Smooth muscle cell (in vitro differentiated cells): ENCODE data around the gene NFATC3. TPM values are rescaled to one million over a fixed set of nuclear protein-coding genes. Genes with fewer than 3 reads are reported as not detected.
A peak's percentile ranks its signal among the peaks of the same experiment; 100 is the strongest.

Source experiments
- DNase-seq: peaks from one replicate; lab custom pipeline; 2025; ENCODE audit not compliant: unreplicated experiment; lab: John Stamatoyannopoulos, UW
- H2AFZ ChIP-seq: fragments of 200-600 bp; sonication (generic); 2 replicates; pipeline ENCODE4 v1.6.0; 2016; ENCODE audit warnings: antibody characterized with exemption, low read depth, mild to moderate bottlenecking
- H3F3A ChIP-seq: fragments of 200-600 bp; sonication (generic); 2 replicates; pipeline ENCODE4 v1.6.0; 2017; ENCODE audit warnings: antibody characterized with exemption, low read depth
- H3K27ac ChIP-seq: fragments of 200-600 bp; sonication (generic); 2 replicates; pipeline ENCODE4 v1.5.1; 2016; ENCODE audit warnings: low read depth, mild to moderate bottlenecking
- H3K27me3 ChIP-seq: fragments of 200-600 bp; sonication (generic); 2 replicates; pipeline ENCODE4 v1.6.1; 2016; ENCODE audit warnings: low read depth, mild to moderate bottlenecking
- H3K36me3 ChIP-seq: fragments of 200-600 bp; sonication (generic); 2 replicates; pipeline ENCODE4 v1.5.1; 2016; ENCODE audit warnings: low read depth
- H3K4me1 ChIP-seq: fragments of 200-600 bp; sonication (generic); 2 replicates; pipeline ENCODE4 v1.5.1; 2016; ENCODE audit warnings: low read depth
- H3K4me2 ChIP-seq: fragments of 200-600 bp; sonication (generic); 2 replicates; pipeline ENCODE4 v1.6.0; 2016; ENCODE audit warnings: mild to moderate bottlenecking
- H3K4me3 ChIP-seq: fragments of 200-600 bp; sonication (generic); 2 replicates; pipeline ENCODE4 v1.5.1; 2016; ENCODE audit warnings: mild to moderate bottlenecking
- H3K79me2 ChIP-seq: fragments of 200-600 bp; sonication (generic); 2 replicates; pipeline ENCODE4 v1.6.0; 2016; ENCODE audit warnings: low read depth, mild to moderate bottlenecking
- H3K9ac ChIP-seq: fragments of 200-600 bp; sonication (generic); 2 replicates; pipeline ENCODE4 v1.6.0; 2016; ENCODE audit warnings: low read depth
- H3K9me3 ChIP-seq: fragments of 200-600 bp; sonication (generic); replicated peaks from 2 replicates; pipeline ENCODE4 v1.5.1; 2016; ENCODE audit warnings: low read depth
- H4K20me1 ChIP-seq: fragments of 200-600 bp; sonication (generic); 2 replicates; pipeline ENCODE4 v1.6.0; 2016; ENCODE audit warnings: low read depth
- WGBS: methylation state at CpG from one replicate; pipeline ENCODE4 v1.1.7; 2016; ENCODE audit warnings: low lambda C conversion rate; 5-methylcytosine and 5-hydroxymethylcytosine counted together
- polyA plus RNA-seq: library from polyadenylated mRNA; unstranded; fragments of >200 nt; fragmentation: Nextera tagmentation; extraction: Ambion mirVana; gene quantifications from 2 replicates; pipeline ENCODE4 v1.2.1, GENCODE V29; 2016
- total RNA-seq: library from RNA; depleted of rRNA; stranded (reverse); fragments of >200 nt; gene quantifications from 2 replicates; pipeline ENCODE4 v1.2.3, GENCODE V29; 2014
- TF ChIP-seq, protein P1 (sequence below): fragments of 200-600 bp; sonication (generic); IDR thresholded peaks from 2 replicates; pipeline ENCODE4 v1.5.1; 2017; ENCODE audit warnings: borderline replicate concordance, mild to moderate bottlenecking, antibody characterized with exemption; ENCODE audit not compliant: insufficient read depth, poor library complexity, severe bottlenecking

NFATC3 gene
- total and polyA plus RNA-seq, 2 experiments from 2014 or later, result 14.7 to 30.2 TPM

DNA sequence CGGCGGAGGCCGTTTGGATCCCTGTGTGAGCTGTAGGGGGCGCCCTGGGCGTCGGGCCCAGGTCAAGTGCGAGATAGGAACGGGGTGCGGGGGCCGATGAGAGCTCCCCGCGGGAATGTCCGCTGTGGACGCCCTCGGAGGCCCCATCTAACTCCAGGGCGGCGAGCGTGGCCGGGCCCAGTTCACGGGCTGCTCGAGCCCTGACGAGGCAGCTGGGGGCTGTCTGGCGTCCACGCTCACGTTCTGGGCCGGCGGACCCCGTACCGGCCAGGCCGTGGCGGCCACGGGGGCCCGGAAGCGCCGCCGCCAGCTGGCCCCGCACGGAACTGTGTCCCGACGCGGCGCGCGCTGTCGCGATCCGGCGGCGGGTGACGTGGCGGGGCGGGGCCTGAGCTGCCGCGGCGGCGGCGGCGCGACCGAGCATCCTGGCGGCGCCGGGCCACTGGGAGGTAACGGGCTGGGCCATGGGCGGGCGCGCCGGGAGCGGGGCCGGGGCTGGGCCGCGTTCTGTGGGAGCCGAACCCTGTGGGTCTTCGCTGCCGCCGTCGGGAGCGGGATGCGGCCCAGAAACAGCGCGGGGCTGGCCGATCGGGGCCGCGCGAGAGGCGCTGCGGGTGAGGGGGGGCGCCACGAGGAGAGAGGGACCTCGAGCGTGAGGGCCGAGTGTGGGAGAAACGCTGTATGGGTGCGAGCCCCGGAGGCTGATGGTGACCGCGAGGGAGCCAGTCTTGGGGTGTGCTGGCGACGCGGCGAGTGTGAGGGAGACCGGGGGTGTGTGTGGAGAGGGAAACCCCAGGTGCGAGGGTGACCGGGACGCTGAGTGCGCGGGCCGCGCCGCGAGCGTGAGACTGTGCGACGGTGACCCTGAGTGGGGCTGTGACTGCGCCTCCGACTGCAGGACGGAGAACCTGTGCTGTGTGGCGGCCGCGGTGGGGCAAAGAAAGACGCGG, 179.2 kb downstream of the NFATC3 start, which contains the start of gene SLC7A6:
Gene SLC7A6, plus strand, starts transcription at position 399 of the 950 bp plus-strand sequence. CDS start 10,201 bp downstream, outside the sequence.
- Histone ChIP-seq H3K4me1 (peaks cover 7% of the 10 kb centered on the region), H3K27ac (peak within 1 kb of the TSS; percentile 94), H4K20me1 (peaks cover 28% of the 10 kb centered on the region), H3K36me3 (no peaks in the 10 kb centered on the region), H2AFZ (peak within 1 kb of the TSS; percentile 77), H3K79me2 (peaks cover 38% of the 10 kb centered on the region), H3K4me3 (peak within 1 kb of the TSS; percentile 63), H3K9ac (peak within 1 kb of the TSS; percentile 94), H3K4me2 (peak within 1 kb of the TSS; percentile 91), H3K9me3 (no peaks in the 10 kb centered on the region), H3K27me3 (no peaks in the 10 kb centered on the region), H3F3A (peaks cover 8% of the 10 kb centered on the region)
- peak; percentile 71 for DNase-seq
- WGBS, result 1% methylated on average over 112 of the region's 123 CpGs
- TF ChIP-seq, protein P1, sequence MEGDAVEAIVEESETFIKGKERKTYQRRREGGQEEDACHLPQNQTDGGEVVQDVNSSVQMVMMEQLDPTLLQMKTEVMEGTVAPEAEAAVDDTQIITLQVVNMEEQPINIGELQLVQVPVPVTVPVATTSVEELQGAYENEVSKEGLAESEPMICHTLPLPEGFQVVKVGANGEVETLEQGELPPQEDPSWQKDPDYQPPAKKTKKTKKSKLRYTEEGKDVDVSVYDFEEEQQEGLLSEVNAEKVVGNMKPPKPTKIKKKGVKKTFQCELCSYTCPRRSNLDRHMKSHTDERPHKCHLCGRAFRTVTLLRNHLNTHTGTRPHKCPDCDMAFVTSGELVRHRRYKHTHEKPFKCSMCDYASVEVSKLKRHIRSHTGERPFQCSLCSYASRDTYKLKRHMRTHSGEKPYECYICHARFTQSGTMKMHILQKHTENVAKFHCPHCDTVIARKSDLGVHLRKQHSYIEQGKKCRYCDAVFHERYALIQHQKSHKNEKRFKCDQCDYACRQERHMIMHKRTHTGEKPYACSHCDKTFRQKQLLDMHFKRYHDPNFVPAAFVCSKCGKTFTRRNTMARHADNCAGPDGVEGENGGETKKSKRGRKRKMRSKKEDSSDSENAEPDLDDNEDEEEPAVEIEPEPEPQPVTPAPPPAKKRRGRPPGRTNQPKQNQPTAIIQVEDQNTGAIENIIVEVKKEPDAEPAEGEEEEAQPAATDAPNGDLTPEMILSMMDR, result peak; percentile 66

DNA sequence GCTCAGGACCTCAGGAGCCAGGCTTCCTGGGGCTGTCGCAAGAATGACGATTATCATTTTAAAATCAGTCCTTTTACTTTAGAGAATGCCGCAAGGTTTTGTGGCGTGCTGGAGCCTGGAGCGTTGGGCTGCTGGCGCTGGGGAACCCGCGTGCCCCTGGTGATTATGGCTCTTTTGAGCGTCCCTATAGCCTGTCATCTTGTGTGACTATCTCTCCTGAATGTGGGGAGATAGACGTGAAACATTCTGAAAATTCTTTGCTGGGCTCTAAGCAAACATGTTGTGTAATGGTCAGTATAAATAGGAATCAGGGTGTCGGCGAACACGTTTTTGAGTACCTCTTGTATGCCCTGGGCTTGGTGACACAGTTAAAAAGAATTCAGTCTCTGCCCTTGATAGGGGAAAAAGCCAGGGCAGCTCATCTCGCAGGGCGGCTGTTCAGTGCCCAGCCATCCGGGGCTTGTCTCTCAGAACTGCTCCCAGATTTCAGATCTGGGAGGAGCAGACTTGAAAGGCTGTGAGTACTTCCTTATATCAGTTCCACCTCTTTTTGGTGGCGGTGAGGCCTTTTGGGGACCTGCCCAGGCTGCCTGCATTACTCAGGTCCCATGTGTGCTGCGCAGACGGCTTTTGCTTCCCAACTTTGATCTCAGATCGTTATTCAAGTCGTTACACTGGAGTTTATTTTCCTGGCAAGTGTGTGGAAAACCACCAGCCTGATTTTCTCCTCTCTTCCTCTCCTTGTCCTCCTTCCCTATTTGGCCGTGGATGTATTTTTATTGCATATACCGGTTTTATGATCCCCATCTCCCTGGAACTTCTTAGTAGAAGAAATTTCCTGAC, 180.1 kb downstream of the NFATC3 start:
- H3K4me3 ChIP-seq, result peak overlapping the region; percentile 63
- 5% methylated on average over 23 of the region's 23 CpGs for WGBS
- TF ChIP-seq, protein P1, result no peak
- H3K9me3 ChIP-seq, result no peaks in the 10 kb centered on the region
- no peaks in the 10 kb centered on the region for H3K36me3 ChIP-seq
- peak overlapping the region; percentile 94 for H3K27ac ChIP-seq
- H4K20me1 ChIP-seq, result peaks cover 37% of the 10 kb centered on the region
- peak; percentile 23 for DNase-seq
- peaks cover 8% of the 10 kb centered on the region for H3F3A ChIP-seq
- H3K9ac ChIP-seq, result peak overlapping the region; percentile 94
- no peaks in the 10 kb centered on the region for H3K27me3 ChIP-seq
- peak overlapping the region; percentile 91 for H3K4me2 ChIP-seq
- H3K79me2 ChIP-seq, result peaks cover 47% of the 10 kb centered on the region
- peak overlapping the region; percentile 77 for H2AFZ ChIP-seq
- H3K4me1 ChIP-seq, result peaks cover 7% of the 10 kb centered on the region

DNA sequence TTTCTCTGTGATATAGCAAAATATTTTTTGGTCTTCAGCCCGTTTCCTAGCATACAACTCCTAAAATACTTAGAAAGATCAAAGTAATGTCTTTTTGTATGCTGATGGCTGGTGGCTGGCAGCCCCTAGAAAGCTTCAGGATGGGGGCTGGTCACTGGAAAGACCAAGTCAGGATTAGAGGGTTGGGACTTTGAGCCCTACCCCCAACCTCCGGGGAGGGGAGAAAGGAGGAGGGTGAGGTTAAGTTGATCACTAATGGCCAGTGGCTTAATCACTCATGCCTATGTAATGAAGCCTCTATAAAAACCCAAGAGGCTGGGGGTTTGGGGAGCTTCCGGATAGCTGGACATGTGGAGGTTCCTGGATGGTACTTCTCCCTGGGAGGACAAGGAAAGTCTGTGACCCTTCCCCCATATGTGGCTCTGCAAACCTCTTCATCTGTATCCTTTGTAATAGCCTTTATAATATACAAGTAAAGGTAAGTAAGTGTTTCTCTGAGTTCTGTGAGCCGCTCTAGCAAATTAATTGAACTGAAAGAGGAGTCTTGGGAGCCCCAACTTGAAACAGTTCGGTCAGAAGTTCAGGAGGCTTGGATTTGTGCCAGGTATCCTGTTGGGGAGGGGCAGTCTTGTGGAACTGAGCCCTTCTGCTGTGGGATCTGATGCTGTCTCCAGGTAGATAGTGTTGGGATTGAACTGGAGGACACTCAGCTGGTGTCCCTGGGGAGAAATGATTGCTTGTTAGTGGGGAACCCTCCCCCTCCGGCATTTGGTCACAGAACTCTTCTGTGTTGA, 182.6 kb downstream of the NFATC3 start:
- DNase-seq, result no peak
- TF ChIP-seq, protein P1, result no peak
- no peaks in the 10 kb centered on the region for H3K36me3 ChIP-seq
- H3K4me3 ChIP-seq, result no peak overlapping the region
- peaks cover 8% of the 10 kb centered on the region for H3F3A ChIP-seq
- no peaks in the 10 kb centered on the region for H3K27me3 ChIP-seq
- H3K4me1 ChIP-seq, result peaks cover 7% of the 10 kb centered on the region
- H2AFZ ChIP-seq, result no peak overlapping the region
- no peak overlapping the region for H3K4me2 ChIP-seq
- H3K79me2 ChIP-seq, result peaks cover 72% of the 10 kb centered on the region
- no peak overlapping the region for H3K27ac ChIP-seq
- H4K20me1 ChIP-seq, result peaks cover 63% of the 10 kb centered on the region
- 79% methylated on average over 6 of the region's 6 CpGs for WGBS
- H3K9ac ChIP-seq, result no peak overlapping the region
- no peaks in the 10 kb centered on the region for H3K9me3 ChIP-seq
